ENCODE data around the gene ZNF32.

DNA sequence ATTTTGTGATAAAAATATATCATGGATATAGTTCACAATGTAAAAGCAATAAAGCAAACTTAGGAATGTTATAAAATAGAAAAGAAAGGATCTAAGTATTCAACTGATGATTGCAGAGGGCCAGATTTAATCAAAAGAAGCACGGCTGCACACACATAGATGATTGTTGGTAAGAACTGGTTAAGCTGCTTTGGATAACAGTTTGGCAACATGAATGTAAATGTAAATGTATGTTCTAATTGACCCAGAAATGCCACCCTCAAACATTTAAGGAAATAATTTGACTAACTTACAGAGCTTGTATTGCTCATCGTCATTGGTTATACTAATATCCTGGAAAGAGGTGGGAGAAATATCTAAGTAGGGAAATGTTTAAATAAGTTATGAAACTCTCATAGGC lies 29.3 kb downstream of the ZNF32 start:
- TF ChIP-seq, protein P1, sequence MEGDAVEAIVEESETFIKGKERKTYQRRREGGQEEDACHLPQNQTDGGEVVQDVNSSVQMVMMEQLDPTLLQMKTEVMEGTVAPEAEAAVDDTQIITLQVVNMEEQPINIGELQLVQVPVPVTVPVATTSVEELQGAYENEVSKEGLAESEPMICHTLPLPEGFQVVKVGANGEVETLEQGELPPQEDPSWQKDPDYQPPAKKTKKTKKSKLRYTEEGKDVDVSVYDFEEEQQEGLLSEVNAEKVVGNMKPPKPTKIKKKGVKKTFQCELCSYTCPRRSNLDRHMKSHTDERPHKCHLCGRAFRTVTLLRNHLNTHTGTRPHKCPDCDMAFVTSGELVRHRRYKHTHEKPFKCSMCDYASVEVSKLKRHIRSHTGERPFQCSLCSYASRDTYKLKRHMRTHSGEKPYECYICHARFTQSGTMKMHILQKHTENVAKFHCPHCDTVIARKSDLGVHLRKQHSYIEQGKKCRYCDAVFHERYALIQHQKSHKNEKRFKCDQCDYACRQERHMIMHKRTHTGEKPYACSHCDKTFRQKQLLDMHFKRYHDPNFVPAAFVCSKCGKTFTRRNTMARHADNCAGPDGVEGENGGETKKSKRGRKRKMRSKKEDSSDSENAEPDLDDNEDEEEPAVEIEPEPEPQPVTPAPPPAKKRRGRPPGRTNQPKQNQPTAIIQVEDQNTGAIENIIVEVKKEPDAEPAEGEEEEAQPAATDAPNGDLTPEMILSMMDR (IDR thresholded peaks at IDR 0.05) = no peak
- no peak for TF ChIP-seq EZH2 (IDR thresholded peaks at IDR 0.05; ENCODE audit: borderline replicate concordance, insufficient read depth, low read depth, low read length, poor library complexity, severe bottlenecking)

Measured in B cell (primary cell).